H1 (cell line): ENCODE data around the gene PTGIR. TPM values are rescaled to one million over a fixed set of nuclear protein-coding genes. Genes with fewer than 3 reads are reported as not detected.
A peak's percentile ranks its signal among the peaks of the same experiment; 100 is the strongest.

Experiments used
- CTCF ChIA-PET: fragments of 300-600 bp; sonication (Branson Sonifier 250); formaldehyde crosslinking; loops from one replicate; lab custom pipeline; 2021; ENCODE audit not compliant: partially characterized antibody; lab: Charles Lee
- POLR2A ChIA-PET: fragments of 300-600 bp; sonication (Branson Sonifier 250); formaldehyde crosslinking; loops from one replicate; lab custom pipeline; 2021; ENCODE audit warnings: inconsistent platforms; ENCODE audit not compliant: partially characterized antibody; lab: Charles Lee
- DNase-seq, 2 experiments: peaks; one replicate each; pipeline versions ENCODE4 v3.0.0 to v3.0.0-alpha.2; 2010 to 2022; ENCODE audit warnings: low spot score in 2 of 2, low read depth in 1 of 2, mixed read lengths in 1 of 2
- FAIRE-seq: peaks from 2 replicates; lab custom pipeline; 2011; peaks lifted over from hg19 to GRCh38; lab: Jason Lieb, UNC
- H2AFZ ChIP-seq: 2 replicates; pipeline ENCODE4 v1.8.1; 2012; ENCODE audit warnings: low read length, inconsistent platforms
- H2AK5ac ChIP-seq: 2 replicates; pipeline ENCODE4 v1.6.1; 2013; ENCODE audit warnings: low read depth, low read length
- H2BK120ac ChIP-seq: replicated peaks from 2 replicates; pipeline ENCODE3; 2013; ENCODE audit warnings: low read depth, low read length, inconsistent platforms
- H2BK12ac ChIP-seq: 2 replicates; pipeline ENCODE4 v1.6.1; 2013; ENCODE audit warnings: low read depth, low read length
- H2BK15ac ChIP-seq: 2 replicates; pipeline ENCODE4 v1.6.1; 2013; ENCODE audit warnings: low read length
- H2BK20ac ChIP-seq: 2 replicates; pipeline ENCODE4 v1.6.1; 2013; ENCODE audit warnings: low read length
- H2BK5ac ChIP-seq: 2 replicates; pipeline ENCODE4 v1.6.1; 2013; ENCODE audit warnings: low read depth, low read length
- H3K14ac ChIP-seq: 2 replicates; pipeline ENCODE4 v1.6.1; 2013; ENCODE audit warnings: inconsistent platforms; ENCODE audit not compliant: insufficient read length
- H3K18ac ChIP-seq: 2 replicates; pipeline ENCODE4 v1.6.1; 2013; ENCODE audit warnings: low read length; ENCODE audit errors: extremely low read depth
- H3K23ac ChIP-seq: 2 replicates; pipeline ENCODE4 v1.6.1; 2013; ENCODE audit warnings: inconsistent platforms; ENCODE audit not compliant: insufficient read length
- H3K23me2 ChIP-seq: 2 replicates; pipeline ENCODE4 v1.6.1; 2013; ENCODE audit warnings: low read depth, low read length
- H3K27ac ChIP-seq: 2 replicates; pipeline ENCODE4 v1.6.1; 2011; ENCODE audit warnings: low read depth, low read length, inconsistent platforms
- H3K27me3 ChIP-seq, 4 experiments: replicated peaks in 1 of 4; 1 replicate in 1 of 4; 2 replicates in 3 of 4; pipeline versions ENCODE4 v1.6.1 to v1.8.1; 2011 to 2013; ENCODE audit warnings: low read length in 3 of 4, mild to moderate bottlenecking in 3 of 4, inconsistent platforms in 2 of 4, mixed read lengths in 2 of 4, moderate library complexity in 1 of 4; ENCODE audit not compliant: control insufficient read depth in 3 of 4, insufficient read depth in 3 of 4; ENCODE audit errors: extremely low read depth in 1 of 4
- H3K36me3 ChIP-seq, 4 experiments: 2 replicates each; pipeline versions ENCODE4 v1.6.1 to v1.8.1; 2011 to 2013; ENCODE audit warnings: mild to moderate bottlenecking in 4 of 4, low read length in 3 of 4, moderate library complexity in 2 of 4, control low read depth in 1 of 4, inconsistent platforms in 1 of 4; ENCODE audit not compliant: insufficient read depth in 4 of 4, control insufficient read depth in 2 of 4
- H3K4ac ChIP-seq: replicated peaks from 2 replicates; pipeline ENCODE3; 2013; ENCODE audit warnings: low read length, low read depth, mixed read lengths, inconsistent platforms; ENCODE audit not compliant: insufficient read length
- H3K4me1 ChIP-seq, 4 experiments: replicated peaks in 1 of 4; 1 replicate in 1 of 4; 2 replicates in 3 of 4; pipeline versions ENCODE4 v1.6.1 to v1.8.1; 2011 to 2013; ENCODE audit warnings: low read length in 3 of 4, inconsistent platforms in 2 of 4, mixed read lengths in 1 of 4; ENCODE audit not compliant: insufficient read depth in 4 of 4, control insufficient read depth in 3 of 4
- H3K4me2 ChIP-seq, 2 experiments: 2 replicates each; pipeline versions ENCODE4 v1.6.1 to v1.8.1; 2011 to 2013; ENCODE audit warnings: low read depth in 2 of 2, low read length in 2 of 2, control low read depth in 1 of 2, inconsistent platforms in 1 of 2, mild to moderate bottlenecking in 1 of 2; ENCODE audit not compliant: insufficient read depth in 1 of 2
- H3K4me3 ChIP-seq, 4 experiments: fragments of 200-600, 300-600 bp in 1 of 4; sonication (generic), shearing (Covaris generic), sonication (Bioruptor Twin) in 1 of 4; 2 replicates each; pipeline versions ENCODE4 v1.5.1 to v1.8.1; 2011 to 2016; ENCODE audit warnings: low read length in 4 of 4, low read depth in 3 of 4, control low read depth in 2 of 4, inconsistent platforms in 2 of 4, mild to moderate bottlenecking in 2 of 4, mixed read lengths in 1 of 4, moderate library complexity in 1 of 4; ENCODE audit not compliant: insufficient read depth in 2 of 4; ENCODE audit errors: extremely low read depth in 1 of 4
- H3K56ac ChIP-seq: replicated peaks from 2 replicates; pipeline ENCODE3; 2013; ENCODE audit warnings: low read depth, mild to moderate bottlenecking, mixed read lengths, low read length, inconsistent platforms; ENCODE audit not compliant: insufficient read length
- H3K79me1 ChIP-seq: 2 replicates; pipeline ENCODE4 v1.6.1; 2013; ENCODE audit warnings: low read depth, low read length, control low read depth
- H3K79me2 ChIP-seq, 2 experiments: 2 replicates each; pipeline versions ENCODE4 v1.6.1 to v1.8.1; 2012 to 2013; ENCODE audit warnings: low read length in 2 of 2, mild to moderate bottlenecking in 2 of 2, inconsistent platforms in 1 of 2; ENCODE audit not compliant: insufficient read depth in 2 of 2, control insufficient read depth in 1 of 2
- H3K9ac ChIP-seq, 4 experiments: replicated peaks in 1 of 4; 1 replicate in 1 of 4; 2 replicates in 3 of 4; pipeline versions ENCODE4 v1.6.1 to v1.8.1; 2011 to 2013; ENCODE audit warnings: low read depth in 3 of 4, low read length in 3 of 4, control low read depth in 2 of 4, mild to moderate bottlenecking in 2 of 4, moderate library complexity in 2 of 4, inconsistent platforms in 1 of 4; ENCODE audit errors: extremely low read depth in 1 of 4
- H3K9me3 ChIP-seq, 2 experiments: 2 replicates each; pipeline versions ENCODE4 v1.6.1 to v1.8.1; 2012 to 2013; ENCODE audit warnings: mild to moderate bottlenecking in 2 of 2, moderate library complexity in 2 of 2, control low read depth in 1 of 2, inconsistent platforms in 1 of 2, low read depth in 1 of 2, low read length in 1 of 2, mixed read lengths in 1 of 2; ENCODE audit not compliant: insufficient read depth in 2 of 2
- H4K20me1 ChIP-seq, 2 experiments: replicated peaks in 1 of 2; 2 replicates each; pipeline versions ENCODE3 to v1.8.1; 2011 to 2013; ENCODE audit warnings: inconsistent platforms in 2 of 2, low read length in 2 of 2, mild to moderate bottlenecking in 1 of 2; ENCODE audit not compliant: insufficient read depth in 2 of 2, control insufficient read depth in 1 of 2
- H4K5ac ChIP-seq: 2 replicates; pipeline ENCODE4 v1.6.1; 2013; ENCODE audit warnings: low read length, low read depth, mixed read lengths, inconsistent platforms; ENCODE audit not compliant: insufficient read length
- H4K8ac ChIP-seq: 2 replicates; pipeline ENCODE4 v1.8.0; 2013; ENCODE audit warnings: mild to moderate bottlenecking, moderate library complexity, low read length, inconsistent platforms; ENCODE audit not compliant: insufficient read depth; ENCODE audit errors: extremely low read depth
- H4K91ac ChIP-seq: replicated peaks from 2 replicates; pipeline ENCODE3; 2013; ENCODE audit warnings: low read length, mixed read lengths, inconsistent platforms; ENCODE audit not compliant: insufficient read length
- HDAC2 ChIP-seq, 2 experiments: fragments of 300-600 bp in 1 of 2; sonication (generic) in 1 of 2; IDR thresholded peaks; 2 replicates each; pipeline ENCODE4 v1.6.1; 2011 to 2012; ENCODE audit warnings: low read depth in 2 of 2, low read length in 2 of 2, mild to moderate bottlenecking in 2 of 2, moderate library complexity in 2 of 2, borderline replicate concordance in 1 of 2, inconsistent platforms in 1 of 2
- SRF ChIP-seq: IDR thresholded peaks from 2 replicates; pipeline ENCODE4 v1.6.1; 2011; ENCODE audit warnings: mild to moderate bottlenecking, low read depth, low read length, moderate library complexity
- WGBS, 2 experiments: shearing (Covaris generic) in 1 of 2; methylation state at CpG; one replicate each; pipeline versions ENCODE4 v1.1.6 to v1.1.7; 2013 to 2015; ENCODE audit warnings: low lambda C conversion rate in 2 of 2, mixed read lengths in 2 of 2, inconsistent platforms in 1 of 2, low coverage in 1 of 2, missing lambda C conversion rate in 1 of 2; ENCODE audit not compliant: insufficient replicate concordance in 2 of 2, insufficient coverage in 1 of 2, insufficient read length in 1 of 2; ENCODE audit errors: extremely low coverage in 1 of 2, missing lambda C conversion rate in 1 of 2; 5-methylcytosine and 5-hydroxymethylcytosine counted together
- polyA plus RNA-seq, 7 experiments: library from polyadenylated mRNA; depleted of rRNA in 3 of 7; stranded (reverse) in 5 of 7; unstranded in 2 of 7; fragments of >200 nt in 5 of 7; fragments of 200-250 nt in 2 of 7; gene quantifications; 1 replicate in 5 of 7; 2 replicates in 1 of 7; 4 replicates in 1 of 7; pipeline versions ENCODE4 v1.2.1 to v1.2.3, GENCODE V29; 2011 to 2013; ENCODE audit warnings: missing spikeins in 2 of 7, mixed read lengths in 2 of 7
- total RNA-seq: library from RNA; stranded (reverse); fragmentation: NEBNext Ultra II Directional; extraction: Animal tissue kit (Norgen Biotek cat#: 25700); gene quantifications from 2 replicates; pipeline ENCODE4 v1.2.1, GENCODE V29; 2021

PTGIR gene
- total and polyA plus RNA-seq, 2 of the 8 experiments (the other 6 are each of a cell fraction or from before 2014, with no cell fraction given) = 0.15 TPM; not detected in 1

DNA sequence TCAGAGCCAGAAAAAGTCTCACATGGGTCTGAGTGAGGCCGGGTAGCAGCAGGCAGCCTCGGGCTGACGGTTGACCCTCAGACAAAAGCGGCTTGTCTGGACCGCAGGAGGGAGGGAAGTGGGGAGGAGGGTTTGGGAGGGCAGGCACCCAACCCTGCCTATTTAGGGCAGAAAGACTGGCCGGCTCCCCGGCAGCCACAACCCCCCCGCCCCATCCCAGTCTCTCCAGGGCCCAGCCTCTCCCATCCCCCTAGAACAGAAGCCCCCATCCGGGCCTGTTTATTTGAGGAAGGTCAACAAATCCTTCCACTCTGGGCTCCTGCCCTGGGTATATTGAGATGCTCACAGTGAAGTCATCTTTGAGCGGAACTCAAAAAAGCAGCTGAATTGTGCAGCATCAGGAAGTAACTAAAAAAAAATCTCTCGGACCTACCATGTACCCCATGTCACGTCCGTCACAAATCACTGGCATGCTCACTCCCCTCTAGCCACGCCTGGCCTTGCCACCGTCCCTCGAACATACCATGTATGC, 29.8 kb upstream of the PTGIR start:
- Histone ChIP-seq H2BK15ac (no peak overlapping the region), H4K5ac (no peak overlapping the region), H3K4me2 (peak overlapping the region; percentile 8 to 48), H3K27me3 (peaks cover 5 to 26% (median 14%) of the 10 kb centered on the region in 4 experiments), H2AFZ (peak overlapping the region; percentile 84; the same call in 1 of the 2 replicates), H3K79me1 (no peaks in the 10 kb centered on the region), H2BK5ac (no peak overlapping the region), H3K23ac (no peak overlapping the region), H3K18ac (no peak overlapping the region; the same call in 1 of the 2 replicates), H4K91ac (no peak overlapping the region), H3K4ac (no peak overlapping the region), H4K8ac (no peak overlapping the region), H2BK120ac (no peak overlapping the region), H2BK12ac (peak overlapping the region; percentile 92), H3K9me3 (no peaks in the 10 kb centered on the region), H3K23me2 (peaks cover 1% of the 10 kb centered on the region; the same call in 1 of the 2 replicates), H3K14ac (no peak overlapping the region), H3K9ac (no peak overlapping the region), H3K56ac (no peak overlapping the region), H3K79me2 (no peaks in the 10 kb centered on the region), H3K4me1 (peaks cover 4 to 21% (median 9%) of the 10 kb centered on the region in 4 experiments), H3K27ac (no peak overlapping the region), H4K20me1 (no peaks in the 10 kb centered on the region), H2BK20ac (no peak overlapping the region), H3K4me3 (no peak overlapping the region), H3K36me3 (no peaks in the 10 kb centered on the region), H2AK5ac (0 out of 2 replicates have a peak overlapping the region, but pooled peaks have one; percentile 53)
- peak in 1 of 2 experiments; percentile 49 for DNase-seq
- FAIRE-seq = peak; percentile 13
- CTCF ChIA-PET = interaction anchor here (0.8 to 18.2 kb wide), 3 partner anchors 24 to 38 kb away, joined by 3 to 341 read pairs (median 3); no protein-coding TSS in a partner anchor
- POLR2A ChIA-PET = no interaction called here
- WGBS, 2 experiments = 47% methylated on average over 13 of the region's 16 CpGs; no CpG with 5 or more reads in 1 of the 2 experiments
- TF ChIP-seq HDAC2 (IDR thresholded peaks at IDR 0.05; ENCODE audit: borderline replicate concordance in 1 of 2, low read depth in 2 of 2, low read length in 2 of 2) = no peak
- TF ChIP-seq SRF = peak; percentile 73
